SK-N-MC (cell line): Measurements from ENCODE around the gene WDFY4.

ENCODE experiments used
- EZH2 ChIP-seq: fragments of 200-600 bp; sonication (generic); IDR thresholded peaks from one replicate; pipeline ENCODE4 v1.6.1; 2017; ENCODE audit warnings: antibody characterized with exemption
- POLR2AphosphoS5 ChIP-seq: IDR thresholded peaks from 2 replicates; pipeline ENCODE4 v1.6.1; 2012; ENCODE audit warnings: mild to moderate bottlenecking, low read depth, low read length, borderline replicate concordance

DNA sequence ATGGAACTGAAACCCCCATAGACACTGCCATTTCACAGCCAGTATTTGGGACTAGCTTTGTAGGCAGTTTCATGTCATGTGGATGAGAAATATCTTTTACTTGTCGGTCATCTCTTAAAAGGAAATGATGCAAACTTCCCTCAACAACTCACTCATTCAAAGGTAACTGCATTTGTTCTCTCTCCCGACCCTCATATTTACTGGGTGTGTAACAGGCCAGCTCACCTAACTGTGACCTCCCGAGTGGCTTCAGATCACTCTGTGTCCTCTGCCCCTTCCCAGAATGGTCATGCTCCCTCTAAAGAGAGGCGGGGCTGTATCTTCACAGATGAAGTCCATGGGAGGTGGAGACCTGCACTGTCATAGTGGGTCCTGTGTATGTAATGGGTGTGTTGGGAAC, 240.3 kb downstream of the WDFY4 start:
- TF ChIP-seq EZH2 (no peak), POLR2AphosphoS5 (no peak)
